HL-60 (cell line): Measurements from ENCODE around the gene AMFR.

ENCODE experiments used
- DNase-seq, 2 experiments: peaks; one replicate each; pipeline ENCODE4 v3.0.0-alpha.2; 2010 to 2020; ENCODE audit warnings: low read depth in 1 of 2, low spot score in 1 of 2
- H3K27ac ChIP-seq: fragments of 250-450 bp; sonication (Bioruptor Pico); replicated peaks from 2 replicates; pipeline ENCODE4 v1.5.1; 2020; ENCODE audit warnings: mild to moderate bottlenecking, moderate library complexity
- H3K27me3 ChIP-seq: fragments of 250-450 bp; sonication (Bioruptor Pico); 2 replicates; pipeline ENCODE4 v1.5.1; 2021; ENCODE audit warnings: mild to moderate bottlenecking, moderate library complexity; ENCODE audit not compliant: insufficient read depth, poor library complexity, severe bottlenecking
- H3K4me3 ChIP-seq: replicated peaks from 2 replicates; pipeline ENCODE4 v1.5.1; 2011; ENCODE audit warnings: mild to moderate bottlenecking, control low read depth, low read length; ENCODE audit not compliant: insufficient read depth
- CTCF ChIP-seq: IDR thresholded peaks from one replicate; pipeline ENCODE4 v1.5.1; 2011; ENCODE audit warnings: low read length, control low read depth, inconsistent platforms; ENCODE audit not compliant: insufficient read depth
- GABPA ChIP-seq: IDR thresholded peaks from 2 replicates; pipeline ENCODE4 v1.6.1; 2012; ENCODE audit warnings: low read depth
- POLR2AphosphoS5 ChIP-seq: IDR thresholded peaks from 2 replicates; pipeline ENCODE4 v1.6.1; 2012; ENCODE audit warnings: low read depth
- REST ChIP-seq: IDR thresholded peaks from 2 replicates; pipeline ENCODE4 v1.6.1; 2012; ENCODE audit warnings: low read depth; ENCODE audit not compliant: insufficient replicate concordance
- SPI1 ChIP-seq: IDR thresholded peaks from 2 replicates; pipeline ENCODE4 v1.6.1; 2012; ENCODE audit warnings: low read depth, mild to moderate bottlenecking, borderline replicate concordance

AMFR gene

GRCh38 chr16:56337131-56337857 lies 88.1 kb downstream of the AMFR start:
- no peak for DNase-seq
- TF ChIP-seq GABPA (no peak), CTCF (no peak), SPI1 (no peak), REST (no peak), POLR2AphosphoS5 (no peak)
- H3K27me3 ChIP-seq = no peaks in the 10 kb centered on the region
- H3K4me3 ChIP-seq = no peak overlapping the region
- H3K27ac ChIP-seq = no peak overlapping the region

- Histone ChIP-seq H3K4me3 (no peak overlapping the region), H3K27ac (no peak overlapping the region), H3K27me3 (no peaks in the 10 kb centered on the region)
- DNase-seq = no peak
- TF ChIP-seq SPI1 (no peak), GABPA (no peak), POLR2AphosphoS5 (no peak), CTCF (no peak), REST (no peak)
Measured at GRCh38 chr16:56336711-56337110, 88.6 kb downstream of the AMFR start.

GRCh38 chr16:56336071-56336688 lies 89.2 kb downstream of the AMFR start:
- Histone ChIP-seq H3K27ac (no peak overlapping the region), H3K4me3 (no peak overlapping the region), H3K27me3 (no peaks in the 10 kb centered on the region)
- no peak for TF ChIP-seq REST
- no peak for TF ChIP-seq GABPA
- TF ChIP-seq CTCF = no peak
- TF ChIP-seq POLR2AphosphoS5 = no peak
- TF ChIP-seq SPI1 = no peak
- no peak for DNase-seq
